HG03108 (cell line): ENCODE measurements around the gene SFT2D3.

ENCODE experiments used
- ATAC-seq: cut with Tn5 transposase; IDR thresholded peaks from one replicate; pipeline ENCODE4 v1.9.1; 2021; ENCODE audit warnings: moderate library complexity; ENCODE audit not compliant: unreplicated experiment

The SFT2D3 gene

GRCh38 chr2:127664065-127664894 lies 37.0 kb upstream of the SFT2D3 start:
- no peak for ATAC-seq

GRCh38 chr2:127664895-127665225 lies 36.4 kb upstream of the SFT2D3 start:
- ATAC-seq: no peak

GRCh38 chr2:127665267-127665893 lies 35.9 kb upstream of the SFT2D3 start:
- no peak for ATAC-seq

GRCh38 chr2:127669056-127669455 lies 32.2 kb upstream of the SFT2D3 start:
- no peak for ATAC-seq

- no peak for ATAC-seq
Observed at GRCh38 chr2:127670055-127670956, 31.0 kb upstream of the SFT2D3 start.

- no peak for ATAC-seq
Observed at GRCh38 chr2:127670957-127671290, 30.4 kb upstream of the SFT2D3 start.

- no peak for ATAC-seq
Observed at GRCh38 chr2:127671557-127672302, 29.6 kb upstream of the SFT2D3 start.

- no peak for ATAC-seq
Observed at GRCh38 chr2:127672341-127673224, 28.7 kb upstream of the SFT2D3 start.

- ATAC-seq: no peak
Observed at GRCh38 chr2:127673291-127674069, 27.8 kb upstream of the SFT2D3 start.

- no peak for ATAC-seq
Observed at GRCh38 chr2:127674241-127675209, 26.8 kb upstream of the SFT2D3 start.

GRCh38 chr2:127675331-127676261 lies 25.7 kb upstream of the SFT2D3 start, which contains the start of gene LIMS2:
LIMS2 (minus strand) TSS chr2:127675530; CDS start chr2:127675024, 506 bp downstream.
- ATAC-seq: no peak

- no peak for ATAC-seq
Observed at GRCh38 chr2:127676906-127677305, 24.4 kb upstream of the SFT2D3 start.

- no peak for ATAC-seq
Observed at GRCh38 chr2:127678531-127678930, 22.8 kb upstream of the SFT2D3 start.

- no peak for ATAC-seq
Observed at GRCh38 chr2:127678991-127679390, 22.3 kb upstream of the SFT2D3 start.

- no peak for ATAC-seq
Observed at GRCh38 chr2:127679680-127680361, 21.5 kb upstream of the SFT2D3 start.

GRCh38 chr2:127680706-127681287 lies 20.5 kb upstream of the SFT2D3 start:
- ATAC-seq: no peak
